BLaER1 (cell line): ENCODE measurements around the gene ERMAP.
A peak's percentile ranks its signal among the peaks of the same experiment; 100 is the strongest.

Experiments
- H3K27ac ChIP-seq: shearing (Covaris generic); formaldehyde crosslinking; 2 replicates; pipeline ENCODE4 v1.8.1; 2022
- H3K27me3 ChIP-seq: shearing (Covaris generic); formaldehyde crosslinking; 2 replicates; pipeline ENCODE4 v1.8.1; 2022
- H3K36me3 ChIP-seq: shearing (Covaris generic); formaldehyde crosslinking; 2 replicates; pipeline ENCODE4 v1.8.1; 2022
- H3K4me1 ChIP-seq: shearing (Covaris generic); formaldehyde crosslinking; 2 replicates; pipeline ENCODE4 v1.8.1; 2022
- H3K4me2 ChIP-seq: shearing (Covaris generic); formaldehyde crosslinking; 2 replicates; pipeline ENCODE4 v1.8.1; 2022
- H3K4me3 ChIP-seq: shearing (Covaris generic); formaldehyde crosslinking; 2 replicates; pipeline ENCODE4 v1.8.1; 2022
- H3K9ac ChIP-seq: shearing (Covaris generic); formaldehyde crosslinking; 2 replicates; pipeline ENCODE4 v1.8.1; 2022
- H3K9me3 ChIP-seq: shearing (Covaris generic); formaldehyde crosslinking; 2 replicates; pipeline ENCODE4 v1.8.1; 2022
- H4K20me1 ChIP-seq: shearing (Covaris generic); formaldehyde crosslinking; 2 replicates; pipeline ENCODE4 v1.8.1; 2022
- Cebpa-rat ChIP-seq: shearing (Covaris generic); IDR thresholded peaks from 2 replicates; pipeline ENCODE4 v1.8.1; 2022

The ERMAP gene

GRCh38 chr1:42780176-42780575 lies 36.7 kb upstream of the ERMAP start:
- Histone ChIP-seq H3K4me2 (no peak overlapping the region), H3K27me3 (no peaks in the 10 kb centered on the region), H3K36me3 (peaks cover 92% of the 10 kb centered on the region)

GRCh38 chr1:42783092-42783491 lies 33.8 kb upstream of the ERMAP start:
- Histone ChIP-seq H3K36me3 (peaks cover 62% of the 10 kb centered on the region), H3K4me1 (peaks cover 24% of the 10 kb centered on the region), H3K4me3 (no peak overlapping the region), H3K9ac (no peak overlapping the region), H3K27me3 (no peaks in the 10 kb centered on the region), H4K20me1 (no peaks in the 10 kb centered on the region), H3K9me3 (no peaks in the 10 kb centered on the region), H3K27ac (no peak overlapping the region), H3K4me2 (no peak overlapping the region)
- no peak for TF ChIP-seq Cebpa-rat

More at GRCh38 chr1:42780176-42780575, 36.7 kb upstream of the ERMAP start:
- H3K4me3 ChIP-seq: no peak overlapping the region
- no peak overlapping the region for H3K27ac ChIP-seq
- no peak for TF ChIP-seq Cebpa-rat
- no peaks in the 10 kb centered on the region for H3K9me3 ChIP-seq
- no peak overlapping the region for H3K9ac ChIP-seq
- H3K4me1 ChIP-seq: peaks cover 15% of the 10 kb centered on the region
- H4K20me1 ChIP-seq: 0 out of 2 replicates have a peak, but pooled peaks cover 11% of the 10 kb centered on the region

GRCh38 chr1:42784547-42784945 lies 32.4 kb upstream of the ERMAP start:
- Histone ChIP-seq H3K27ac (no peak overlapping the region), H3K9ac (no peak overlapping the region), H3K27me3 (no peaks in the 10 kb centered on the region), H3K4me3 (no peak overlapping the region), H3K4me1 (peaks cover 24% of the 10 kb centered on the region), H3K36me3 (peaks cover 50% of the 10 kb centered on the region), H4K20me1 (no peaks in the 10 kb centered on the region), H3K4me2 (peak overlapping the region; percentile 81), H3K9me3 (no peaks in the 10 kb centered on the region)
- no peak for TF ChIP-seq Cebpa-rat

GRCh38 chr1:42784946-42785693 lies 31.8 kb upstream of the ERMAP start, which contains the start of gene TMEM269:
Gene TMEM269, plus strand, starts transcription at chr1:42784991. Its CDS starts 4,903 bp downstream, at chr1:42789894.
- Histone ChIP-seq H3K9me3 (no peaks in the 10 kb centered on the region), H4K20me1 (no peaks in the 10 kb centered on the region), H3K4me2 (peak within 1 kb of the TSS; percentile 81), H3K27me3 (no peaks in the 10 kb centered on the region), H3K27ac (no peak within 1 kb of the TSS), H3K4me1 (peaks cover 24% of the 10 kb centered on the region), H3K4me3 (0 out of 2 replicates have a peak within 1 kb of the TSS, but pooled peaks have one; percentile 38), H3K9ac (peak within 1 kb of the TSS; percentile 15; the same call in 1 of the 2 replicates), H3K36me3 (peaks cover 44% of the 10 kb centered on the region)
- TF ChIP-seq Cebpa-rat: no peak

- no peaks in the 10 kb centered on the region for H4K20me1 ChIP-seq
- no peaks in the 10 kb centered on the region for H3K27me3 ChIP-seq
- no peak for TF ChIP-seq Cebpa-rat
- peaks cover 34% of the 10 kb centered on the region for H3K36me3 ChIP-seq
- H3K4me2 ChIP-seq: peak overlapping the region; percentile 81
- H3K9ac ChIP-seq: no peak overlapping the region
- peaks cover 24% of the 10 kb centered on the region for H3K4me1 ChIP-seq
- no peak overlapping the region for H3K4me3 ChIP-seq
- no peaks in the 10 kb centered on the region for H3K9me3 ChIP-seq
- no peak overlapping the region for H3K27ac ChIP-seq
Observed at GRCh38 chr1:42786097-42786496, 30.8 kb upstream of the ERMAP start.

GRCh38 chr1:42788021-42788420 lies 28.9 kb upstream of the ERMAP start:
- no peak overlapping the region for H3K4me2 ChIP-seq
- H3K4me1 ChIP-seq: peaks cover 18% of the 10 kb centered on the region
- peaks cover 16% of the 10 kb centered on the region; the same call in 1 of the 2 replicates for H3K36me3 ChIP-seq
- no peak overlapping the region for H3K27ac ChIP-seq
- H3K9ac ChIP-seq: no peak overlapping the region
- TF ChIP-seq Cebpa-rat: no peak
- H4K20me1 ChIP-seq: no peaks in the 10 kb centered on the region
- no peaks in the 10 kb centered on the region for H3K27me3 ChIP-seq
- no peak overlapping the region for H3K4me3 ChIP-seq
- no peaks in the 10 kb centered on the region for H3K9me3 ChIP-seq

- H3K4me3 ChIP-seq: no peak overlapping the region
- H3K4me1 ChIP-seq: no peaks in the 10 kb centered on the region
- H3K9me3 ChIP-seq: no peaks in the 10 kb centered on the region
- no peaks in the 10 kb centered on the region for H3K36me3 ChIP-seq
- H3K9ac ChIP-seq: no peak overlapping the region
- TF ChIP-seq Cebpa-rat: no peak
- H4K20me1 ChIP-seq: no peaks in the 10 kb centered on the region
- H3K27me3 ChIP-seq: no peaks in the 10 kb centered on the region
- H3K27ac ChIP-seq: no peak overlapping the region
- no peak overlapping the region for H3K4me2 ChIP-seq
Observed at GRCh38 chr1:42793824-42794223, 23.1 kb upstream of the ERMAP start.

GRCh38 chr1:42797414-42797813 lies 19.5 kb upstream of the ERMAP start:
- Histone ChIP-seq H3K27me3 (no peaks in the 10 kb centered on the region), H3K4me1 (no peaks in the 10 kb centered on the region), H3K9me3 (no peaks in the 10 kb centered on the region), H3K4me3 (no peak overlapping the region), H3K9ac (no peak overlapping the region), H3K4me2 (no peak overlapping the region), H4K20me1 (no peaks in the 10 kb centered on the region), H3K27ac (no peak overlapping the region), H3K36me3 (no peaks in the 10 kb centered on the region)
- no peak for TF ChIP-seq Cebpa-rat

- Histone ChIP-seq H3K9ac (no peak overlapping the region), H3K27me3 (no peaks in the 10 kb centered on the region), H3K4me2 (no peak overlapping the region), H3K4me3 (no peak overlapping the region), H3K27ac (no peak overlapping the region), H3K4me1 (no peaks in the 10 kb centered on the region), H3K9me3 (no peaks in the 10 kb centered on the region), H3K36me3 (no peaks in the 10 kb centered on the region), H4K20me1 (no peaks in the 10 kb centered on the region)
- no peak for TF ChIP-seq Cebpa-rat
Observed at GRCh38 chr1:42797979-42798378, 18.9 kb upstream of the ERMAP start.

GRCh38 chr1:42801832-42802473 lies 15.0 kb upstream of the ERMAP start:
- no peak overlapping the region for H3K4me3 ChIP-seq
- H3K9me3 ChIP-seq: peaks cover 24% of the 10 kb centered on the region
- no peak for TF ChIP-seq Cebpa-rat
- no peak overlapping the region for H3K4me2 ChIP-seq
- H3K27me3 ChIP-seq: no peaks in the 10 kb centered on the region
- no peaks in the 10 kb centered on the region for H4K20me1 ChIP-seq
- peaks cover 24% of the 10 kb centered on the region for H3K36me3 ChIP-seq
- H3K4me1 ChIP-seq: no peaks in the 10 kb centered on the region
- no peak overlapping the region for H3K27ac ChIP-seq
- no peak overlapping the region for H3K9ac ChIP-seq
